HuH-7.5 (cell line): Measurements from ENCODE around the gene SEC61A1.

Source experiments
- DNase-seq: peaks from one replicate; pipeline ENCODE4 v3.0.0; 2011; ENCODE audit warnings: low spot score

The SEC61A1 gene

GRCh38 chr3:128113817-128114794 is 61.9 kb downstream of the SEC61A1 start:
- DNase-seq: no peak
